ENCODE measurements around the gene SLC30A9. TPM values are rescaled to one million over a fixed set of nuclear protein-coding genes. Genes with fewer than 3 reads are reported as not detected.

SLC30A9 gene
- total and polyA plus RNA-seq, 2 of the 13 experiments (the other 11 are each of a cell fraction or from before 2014, with no cell fraction given), result 27.5 to 72.8 TPM

GRCh38 chr4:41998019-41998418 lies 7.7 kb downstream of the SLC30A9 start (continued):
- no peak for TF ChIP-seq ZNF513 (CRISPR knock-in tag; conservative IDR thresholded peaks at IDR 0.05)
- TF ChIP-seq BRCA1 (CRISPR knock-in tag; IDR thresholded peaks at IDR 0.05), result no peak
- no peak for TF ChIP-seq ZFY (CRISPR knock-in tag; IDR thresholded peaks at IDR 0.05)
- no peak for TF ChIP-seq ZNF879 (CRISPR knock-in tag; IDR thresholded peaks at IDR 0.05)
- TF ChIP-seq ZFX (CRISPR knock-in tag; IDR thresholded peaks at IDR 0.05; ENCODE audit: low read depth), result no peak
- TF ChIP-seq POLR2G (IDR thresholded peaks at IDR 0.05; ENCODE audit: low read depth, low read length), result no peak
- TF ChIP-seq RBM39 (IDR thresholded peaks at IDR 0.05; ENCODE audit: low read depth, low read length, poor library complexity, severe bottlenecking), result no peak
- TF ChIP-seq HOXD1 (CRISPR knock-in tag; IDR thresholded peaks at IDR 0.05), result no peak
- TF ChIP-seq ZNF850 (CRISPR knock-in tag; conservative IDR thresholded peaks at IDR 0.05), result no peak
- TF ChIP-seq REPIN1 (CRISPR knock-in tag; IDR thresholded peaks at IDR 0.05; ENCODE audit: borderline replicate concordance, low read depth), result no peak

DNA sequence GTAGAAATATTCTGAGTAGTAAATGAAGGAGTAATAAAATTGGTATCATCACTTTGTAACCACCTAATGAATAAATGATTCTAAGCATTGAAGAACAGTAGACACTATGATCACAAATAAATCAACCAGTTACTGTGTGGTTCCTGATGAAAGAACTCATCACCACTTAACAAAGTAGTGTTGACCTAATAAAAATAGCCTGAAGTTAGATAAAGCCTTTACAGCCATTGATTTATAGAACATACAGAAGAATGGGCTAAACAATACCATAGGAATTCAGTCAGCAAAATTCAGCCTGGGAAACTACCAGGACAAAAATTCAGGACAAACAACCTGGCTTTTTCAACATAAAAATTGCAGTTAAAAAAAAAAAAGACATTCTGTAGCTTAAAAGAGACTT lies 9.0 kb downstream of the SLC30A9 start:
- H3K9ac ChIP-seq (ENCODE audit: insufficient read depth, low read depth, low read length), result no peak overlapping the region
- CTCF ChIA-PET (ENCODE audit: low intra/inter-chr PET ratio, low total read pairs), result no interaction called here
- H3K79me2 ChIP-seq (ENCODE audit: insufficient read depth, low read length), result no peaks in the 10 kb centered on the region
- no peak overlapping the region for H3K27ac ChIP-seq (ENCODE audit: extremely low read length, insufficient read depth, low read length)
- no peaks in the 10 kb centered on the region for H3K9me3 ChIP-seq (ENCODE audit: low read length)
- H4K20me1 ChIP-seq (ENCODE audit: insufficient read depth, low read length), result no peaks in the 10 kb centered on the region
- ATAC-seq (no peak), DNase-seq (ENCODE audit: low spot score) (no peak), FAIRE-seq (no peak)
- H2AFZ ChIP-seq (ENCODE audit: low read length), result no peak overlapping the region
- POLR2A ChIA-PET, result no interaction called here
- no peaks in the 10 kb centered on the region for H3K27me3 ChIP-seq (ENCODE audit: control insufficient read depth in 1 of 2, insufficient read depth in 2 of 2, low read length in 2 of 2)
- H3K4me2 ChIP-seq (ENCODE audit: low read depth, low read length), result no peak overlapping the region
- in situ Hi-C loops (cut with HindIII; ENCODE audit: extremely low pct_ligation_motif_present, low pct_unique_long_range_greater_than_20kb) (no loop called here), intact Hi-C loops (cut with micrococcal nuclease; ENCODE audit: unreplicated experiment) (no loop called here)
- no TSS peak for BruUV-seq (replicated peaks)
- H3K36me3 ChIP-seq (replicated peaks in 1 of 2; ENCODE audit: control insufficient read depth in 1 of 2, insufficient read depth in 2 of 2, low read length in 2 of 2), result peaks cover 0 to 1% of the 10 kb centered on the region in 2 experiments; a peak in 1 of 5 replicates
- no peak overlapping the region for H3K4me3 ChIP-seq (replicated peaks in 1 of 3; ENCODE audit: insufficient read depth in 1 of 3, low read depth in 2 of 3, low read length in 3 of 3)
- no peaks in the 10 kb centered on the region for H3K4me1 ChIP-seq (ENCODE audit: insufficient read depth, low read length)
- TF ChIP-seq, protein P1, sequence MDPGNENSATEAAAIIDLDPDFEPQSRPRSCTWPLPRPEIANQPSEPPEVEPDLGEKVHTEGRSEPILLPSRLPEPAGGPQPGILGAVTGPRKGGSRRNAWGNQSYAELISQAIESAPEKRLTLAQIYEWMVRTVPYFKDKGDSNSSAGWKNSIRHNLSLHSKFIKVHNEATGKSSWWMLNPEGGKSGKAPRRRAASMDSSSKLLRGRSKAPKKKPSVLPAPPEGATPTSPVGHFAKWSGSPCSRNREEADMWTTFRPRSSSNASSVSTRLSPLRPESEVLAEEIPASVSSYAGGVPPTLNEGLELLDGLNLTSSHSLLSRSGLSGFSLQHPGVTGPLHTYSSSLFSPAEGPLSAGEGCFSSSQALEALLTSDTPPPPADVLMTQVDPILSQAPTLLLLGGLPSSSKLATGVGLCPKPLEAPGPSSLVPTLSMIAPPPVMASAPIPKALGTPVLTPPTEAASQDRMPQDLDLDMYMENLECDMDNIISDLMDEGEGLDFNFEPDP (CRISPR knock-in tag; conservative IDR thresholded peaks at IDR 0.05), result no peak
- TF ChIP-seq ZNF543 (CRISPR knock-in tag; IDR thresholded peaks at IDR 0.05) (no peak), PREB (CRISPR knock-in tag; IDR thresholded peaks at IDR 0.05) (no peak), ZNF296 (CRISPR knock-in tag; conservative IDR thresholded peaks at IDR 0.05) (no peak), GMEB2 (CRISPR knock-in tag; IDR thresholded peaks at IDR 0.05; ENCODE audit: low read depth) (no peak), ZNF619 (CRISPR knock-in tag; IDR thresholded peaks at IDR 0.05) (no peak)

Data from HepG2 (cell line).